Omental fat pad (tissue), 4 donors: Measurements from ENCODE around the gene DPYD. TPM values are rescaled to one million over a fixed set of nuclear protein-coding genes. Genes with fewer than 3 reads are reported as not detected.

Source experiments
- ATAC-seq: fragments of 150-250 bp; one replicate; pipeline ENCODE4 v1.9.1; 2016; ENCODE audit warnings: mild to moderate bottlenecking, moderate library complexity; ENCODE audit not compliant: low FRiP score
- DNase-seq: peaks from one replicate; pipeline ENCODE4 v3.0.0-alpha.2; 2019; ENCODE audit warnings: low spot score
- CTCF ChIP-seq, 3 donors: fragments of 450-650 bp; IDR thresholded peaks; one replicate each; pipeline ENCODE4 v1.5.1; 2016 to 2017; ENCODE audit warnings: antibody characterized with exemption in 3 of 3, mild to moderate bottlenecking in 3 of 3, moderate library complexity in 2 of 3
- total RNA-seq, 4 donors: library from RNA; depleted of rRNA; stranded (reverse); fragments of >200 nt; gene quantifications; one replicate each; pipeline ENCODE4 v1.1.0, GENCODE V29; 2016

DPYD gene
- total RNA-seq, 4 donors from 2014 or later = 52.5 to 86.4 (median 60.3) TPM

- ATAC-seq (no peak), DNase-seq (no peak)
- no peak for TF ChIP-seq CTCF (IDR thresholded peaks at IDR 0.05)
Measured at GRCh38 chr1:97207868-97208267, 713.0 kb downstream of the DPYD start.

GRCh38 chr1:97204468-97204867, 716.4 kb downstream of the DPYD start:
- no peak for DNase-seq
- no peak for TF ChIP-seq CTCF (IDR thresholded peaks at IDR 0.05)
- no peak for ATAC-seq

- ATAC-seq = no peak
- TF ChIP-seq CTCF (IDR thresholded peaks at IDR 0.05) = no peak
- DNase-seq = no peak
Measured at GRCh38 chr1:97202481-97203380, 718.1 kb downstream of the DPYD start.

GRCh38 chr1:97201641-97202040, 719.2 kb downstream of the DPYD start:
- no peak for TF ChIP-seq CTCF (IDR thresholded peaks at IDR 0.05)
- DNase-seq = no peak
- no peak for ATAC-seq

GRCh38 chr1:97200595-97200994, 720.2 kb downstream of the DPYD start:
- no peak for TF ChIP-seq CTCF (IDR thresholded peaks at IDR 0.05)
- DNase-seq (no peak), ATAC-seq (no peak)

GRCh38 chr1:97196825-97197516, 723.9 kb downstream of the DPYD start:
- TF ChIP-seq CTCF (IDR thresholded peaks at IDR 0.05) = no peak
- no peak for ATAC-seq
- DNase-seq = no peak
